IMR-90 (cell line): Measurements from ENCODE around the gene HACD2. TPM values are rescaled to one million over a fixed set of nuclear protein-coding genes. Genes with fewer than 3 reads are reported as not detected.

Experiments used
- ATAC-seq: fragments of 200-7000 bp; cut with Tn5 transposase; 2 replicates; pipeline ENCODE4 v1.9.1; 2020; ENCODE audit warnings: low read depth, mild to moderate bottlenecking, moderate library complexity
- BruUV-seq: library from RNA; stranded (reverse); fragments of 400-500 nt; replicated peaks from 2 replicates; lab custom pipeline; 2021; lab: Mats Ljungman, UMichigan
- CTCF ChIA-PET: fragments of 300-600 bp; formaldehyde crosslinking; extraction: SDS; loops from one replicate; lab custom pipeline; 2021; ENCODE audit warnings: antibody characterized with exemption; lab: Yijun Ruan, JAX
- POLR2A ChIA-PET: fragments of 300-600 bp; sonication (Branson Sonifier 250); formaldehyde crosslinking; loops from one replicate; lab custom pipeline; 2022; ENCODE audit warnings: antibody characterized with exemption; ENCODE audit not compliant: unreplicated experiment; lab: Charles Lee
- DNase-seq: peaks from one replicate; pipeline ENCODE4 v3.0.0; 2013
- H2AFZ ChIP-seq: replicated peaks from 2 replicates; pipeline ENCODE3; 2013; ENCODE audit warnings: low read length, mild to moderate bottlenecking; ENCODE audit not compliant: poor library complexity
- H2AK5ac ChIP-seq: 2 replicates; pipeline ENCODE4 v1.6.1; 2013; ENCODE audit warnings: low read depth, low read length, inconsistent platforms
- H2AK9ac ChIP-seq: replicated peaks from 2 replicates; pipeline ENCODE3; 2013; ENCODE audit warnings: mild to moderate bottlenecking, low read depth, low read length, moderate library complexity; ENCODE audit not compliant: poor library complexity
- H2BK120ac ChIP-seq: 2 replicates; pipeline ENCODE4 v1.6.1; 2013; ENCODE audit warnings: low read depth, low read length, inconsistent platforms
- H2BK15ac ChIP-seq: 3 replicates; pipeline ENCODE4 v1.6.1; 2013; ENCODE audit warnings: low read depth, low read length, inconsistent platforms
- H2BK20ac ChIP-seq: 2 replicates; pipeline ENCODE4 v1.6.1; 2013; ENCODE audit warnings: low read depth, mild to moderate bottlenecking, inconsistent platforms, low read length, moderate library complexity
- H2BK5ac ChIP-seq: 2 replicates; pipeline ENCODE4 v1.6.1; 2013; ENCODE audit warnings: mild to moderate bottlenecking, low read depth, low read length, inconsistent platforms; ENCODE audit not compliant: poor library complexity, severe bottlenecking
- H3K14ac ChIP-seq: replicated peaks from 2 replicates; pipeline ENCODE4 v1.6.1; 2013; ENCODE audit warnings: low read depth, low read length, inconsistent platforms
- H3K18ac ChIP-seq: 2 replicates; pipeline ENCODE4 v1.6.1; 2013; ENCODE audit warnings: low read depth, low read length, control low read depth
- H3K23ac ChIP-seq: 2 replicates; pipeline ENCODE4 v1.6.1; 2013; ENCODE audit warnings: low read depth, low read length, inconsistent platforms
- H3K27ac ChIP-seq: 2 replicates; pipeline ENCODE4 v1.5.1; 2013; ENCODE audit warnings: mild to moderate bottlenecking, control low read depth, low read length; ENCODE audit not compliant: insufficient read depth
- H3K27me3 ChIP-seq: 2 replicates; pipeline ENCODE4 v1.6.1; 2013; ENCODE audit warnings: low read length; ENCODE audit not compliant: control insufficient read depth, insufficient read depth
- H3K36me3 ChIP-seq: 2 replicates; pipeline ENCODE4 v1.6.1; 2013; ENCODE audit warnings: low read length, mixed read lengths; ENCODE audit not compliant: control insufficient read depth, insufficient read depth
- H3K4ac ChIP-seq: 2 replicates; pipeline ENCODE4 v1.6.1; 2013; ENCODE audit warnings: low read depth, low read length, inconsistent platforms
- H3K4me1 ChIP-seq: 2 replicates; pipeline ENCODE4 v1.6.1; 2013; ENCODE audit warnings: low read length, mixed read lengths; ENCODE audit not compliant: control insufficient read depth, insufficient read depth
- H3K4me2 ChIP-seq: 2 replicates; pipeline ENCODE4 v1.6.1; 2013; ENCODE audit warnings: low read depth, mild to moderate bottlenecking, control low read depth, low read length, moderate library complexity
- H3K4me3 ChIP-seq: 2 replicates; pipeline ENCODE4 v1.5.1; 2013; ENCODE audit warnings: low read depth, mild to moderate bottlenecking, control low read depth, low read length, moderate library complexity; ENCODE audit not compliant: insufficient read depth
- H3K56ac ChIP-seq: 2 replicates; pipeline ENCODE4 v1.6.1; 2013; ENCODE audit warnings: low read length, inconsistent platforms; ENCODE audit not compliant: insufficient read depth; ENCODE audit errors: extremely low read depth
- H3K79me1 ChIP-seq, 2 experiments: 2 replicates each; pipeline ENCODE4 v1.6.1; 2013; ENCODE audit warnings: low read length in 2 of 2, inconsistent platforms in 1 of 2, low read depth in 1 of 2
- H3K9ac ChIP-seq: 2 replicates; pipeline ENCODE4 v1.6.1; 2013; ENCODE audit warnings: low read depth, low read length, control low read depth
- H3K9me1 ChIP-seq: 2 replicates; pipeline ENCODE4 v1.6.1; 2013; ENCODE audit warnings: low read length, inconsistent platforms; ENCODE audit not compliant: insufficient read depth
- H3K9me3 ChIP-seq: 2 replicates; pipeline ENCODE4 v1.6.1; 2013; ENCODE audit warnings: low read length; ENCODE audit not compliant: control insufficient read depth, insufficient read depth
- H4K20me1 ChIP-seq: 2 replicates; pipeline ENCODE4 v1.6.1; 2013; ENCODE audit warnings: low read length, inconsistent platforms; ENCODE audit not compliant: insufficient read depth
- H4K5ac ChIP-seq: 2 replicates; pipeline ENCODE4 v1.6.1; 2013; ENCODE audit warnings: mild to moderate bottlenecking, low read depth, low read length, control low read depth
- H4K8ac ChIP-seq, 2 experiments: 2 replicates each; pipeline ENCODE4 v1.6.1; 2013; ENCODE audit warnings: low read depth in 2 of 2, low read length in 2 of 2, control low read depth in 1 of 2, inconsistent platforms in 1 of 2
- H4K91ac ChIP-seq: 2 replicates; pipeline ENCODE4 v1.6.1; 2013; ENCODE audit warnings: low read depth, low read length, inconsistent platforms; ENCODE audit not compliant: insufficient read depth
- MXI1 ChIP-seq: IDR thresholded peaks from 2 replicates; pipeline ENCODE4 v1.6.1; 2012; ENCODE audit warnings: low read depth, mild to moderate bottlenecking, low read length, moderate library complexity, borderline replicate concordance
- POLR2A ChIP-seq: IDR thresholded peaks from 2 replicates; pipeline ENCODE4 v1.6.1; 2012; ENCODE audit warnings: mild to moderate bottlenecking, low read depth, low read length
- RFX5 ChIP-seq: IDR thresholded peaks from 2 replicates; pipeline ENCODE4 v1.8.0; 2012; ENCODE audit warnings: low read depth, mild to moderate bottlenecking, low read length, moderate library complexity
- WGBS, 2 experiments: methylation state at CpG; one replicate each; pipeline versions ENCODE4 v1.1.5 to v1.1.7; 2013; ENCODE audit warnings: missing lambda C conversion rate in 2 of 2; ENCODE audit not compliant: insufficient read length in 1 of 2; ENCODE audit errors: extremely low coverage in 2 of 2; 5-methylcytosine and 5-hydroxymethylcytosine counted together
- dilution Hi-C: fragments of 300-500 bp; cut with HindIII; formaldehyde crosslinking; loops from one replicate; pipeline ENCODE4 v1.14.3; 2018; ENCODE audit warnings: low sequenced_read_pairs; ENCODE audit not compliant: unreplicated experiment
- in situ Hi-C: fragments of 300-500 bp; cut with MboI; formaldehyde crosslinking; loops from 3 replicates; pipeline ENCODE4 v1.14.3; 2019; ENCODE audit warnings: low sequenced_read_pairs, inconsistent platforms, mixed read lengths
- intact Hi-C: fragments of 100-400 bp; cut with micrococcal nuclease; formaldehyde crosslinking; loops from 2 replicates; pipeline ENCODE4 v1.10.0; 2022
- polyA plus RNA-seq, 3 experiments: library from polyadenylated mRNA; depleted of rRNA; stranded (reverse); fragments of >200 nt; gene quantifications; 2 replicates each; pipeline ENCODE4 v1.2.3, GENCODE V29; 2012; ENCODE audit warnings: low replicate concordance in 1 of 3
- total RNA-seq: library from RNA; depleted of rRNA; stranded (reverse); fragments of >200 nt; gene quantifications from 2 replicates; pipeline ENCODE4 v1.2.3, GENCODE V29; 2012

Gene HACD2
- total and polyA plus RNA-seq, 2 of the 4 experiments (the other 2 are of a cell fraction) = 21.5 to 22.6 TPM

GRCh38 chr3:123634149-123635051 lies 49.5 kb upstream of the HACD2 start:
- Histone ChIP-seq H4K20me1 (no peaks in the 10 kb centered on the region; the same call in none of the 2 replicates), H3K4me3 (no peak overlapping the region), H2BK120ac (peak overlapping the region; percentile 90), H3K27me3 (no peaks in the 10 kb centered on the region), H2AK5ac (peak overlapping the region; percentile 97), H3K4me1 (peaks cover 33% of the 10 kb centered on the region), H3K9ac (peak overlapping the region; percentile 52), H3K9me3 (no peaks in the 10 kb centered on the region), H3K79me1 (peaks cover 7 to 51% of the 10 kb centered on the region in 2 experiments; a peak in 3 of 4 replicates), H4K91ac (peak overlapping the region; percentile 88), H3K9me1 (peaks cover 34% of the 10 kb centered on the region), H2AK9ac (peak overlapping the region; percentile 86), H2AFZ (peak overlapping the region; percentile 74), H2BK20ac (peak overlapping the region; percentile 77), H3K27ac (peak overlapping the region; percentile 78), H3K4ac (peak overlapping the region; percentile 83), H3K4me2 (no peak overlapping the region), H3K23ac (peak overlapping the region; percentile 50), H3K18ac (peak overlapping the region; percentile 58), H2BK15ac (peak overlapping the region; percentile 82), H4K5ac (peak overlapping the region; percentile 49), H3K56ac (no peak overlapping the region; the same call in 1 of the 2 replicates), H3K36me3 (peaks cover 70% of the 10 kb centered on the region), H3K14ac (peak overlapping the region; percentile 62), H4K8ac (peak overlapping the region; percentile 61 to 87), H2BK5ac (peak overlapping the region; percentile 47)
- 81% methylated on average over 5 of the region's 15 CpGs; no CpG with 5 or more reads in 1 of the 2 experiments for WGBS, 2 experiments
- POLR2A ChIA-PET = no interaction called here
- CTCF ChIA-PET = interaction anchor here (1.0 kb wide), 1 partner anchor 8 kb away, joined by 3 read pairs; no protein-coding TSS in a partner anchor
- intact Hi-C loops = no loop called here
- DNase-seq = peak; percentile 44
- in situ Hi-C loops = no loop called here
- peak; percentile 8 for ATAC-seq
- BruUV-seq = no TSS peak
- TF ChIP-seq MXI1 (peak; percentile 4; the same call in 1 of the 2 replicates), RFX5 (no peak), POLR2A (no peak)
- dilution Hi-C loops = no loop called here
